GM12864 (cell line): ENCODE data around the gene GRM8.

Experiments used
- DNase-seq: peaks from one replicate; pipeline ENCODE4 v3.0.0-alpha.2; 2011; ENCODE audit warnings: low read depth
- H3K4me3 ChIP-seq: 2 replicates; pipeline ENCODE4 v1.5.1; 2011; ENCODE audit warnings: mild to moderate bottlenecking, low read depth, low read length, control low read depth
- TF ChIP-seq, protein P1 (sequence below): IDR thresholded peaks from 2 replicates; pipeline ENCODE4 v1.5.1; 2011; ENCODE audit warnings: low read depth, mild to moderate bottlenecking, moderate library complexity, low read length, control low read depth, inconsistent platforms; ENCODE audit errors: missing control alignments

The GRM8 gene

DNA sequence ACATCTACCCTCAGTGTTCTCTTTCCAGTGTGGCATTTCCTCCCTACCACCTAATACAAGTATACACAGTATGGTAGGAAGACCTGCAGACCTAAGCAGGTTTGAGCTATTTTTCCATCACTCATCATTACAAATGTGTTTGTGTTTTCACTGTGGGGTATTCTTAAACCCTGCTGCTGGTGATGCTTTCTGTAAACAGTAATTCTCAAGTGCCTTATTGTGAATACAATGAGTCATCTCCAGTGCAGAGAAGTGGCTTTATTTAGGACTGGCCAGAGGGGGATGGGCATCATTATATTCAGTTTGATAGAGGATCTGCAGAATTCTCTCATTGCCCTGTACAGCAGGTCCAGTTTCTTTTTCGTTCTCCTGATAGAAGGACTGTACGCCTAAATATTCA lies 63.7 kb downstream of the GRM8 start:
- TF ChIP-seq, protein P1, sequence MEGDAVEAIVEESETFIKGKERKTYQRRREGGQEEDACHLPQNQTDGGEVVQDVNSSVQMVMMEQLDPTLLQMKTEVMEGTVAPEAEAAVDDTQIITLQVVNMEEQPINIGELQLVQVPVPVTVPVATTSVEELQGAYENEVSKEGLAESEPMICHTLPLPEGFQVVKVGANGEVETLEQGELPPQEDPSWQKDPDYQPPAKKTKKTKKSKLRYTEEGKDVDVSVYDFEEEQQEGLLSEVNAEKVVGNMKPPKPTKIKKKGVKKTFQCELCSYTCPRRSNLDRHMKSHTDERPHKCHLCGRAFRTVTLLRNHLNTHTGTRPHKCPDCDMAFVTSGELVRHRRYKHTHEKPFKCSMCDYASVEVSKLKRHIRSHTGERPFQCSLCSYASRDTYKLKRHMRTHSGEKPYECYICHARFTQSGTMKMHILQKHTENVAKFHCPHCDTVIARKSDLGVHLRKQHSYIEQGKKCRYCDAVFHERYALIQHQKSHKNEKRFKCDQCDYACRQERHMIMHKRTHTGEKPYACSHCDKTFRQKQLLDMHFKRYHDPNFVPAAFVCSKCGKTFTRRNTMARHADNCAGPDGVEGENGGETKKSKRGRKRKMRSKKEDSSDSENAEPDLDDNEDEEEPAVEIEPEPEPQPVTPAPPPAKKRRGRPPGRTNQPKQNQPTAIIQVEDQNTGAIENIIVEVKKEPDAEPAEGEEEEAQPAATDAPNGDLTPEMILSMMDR = no peak
- no peak for DNase-seq
- no peak overlapping the region for H3K4me3 ChIP-seq

DNA sequence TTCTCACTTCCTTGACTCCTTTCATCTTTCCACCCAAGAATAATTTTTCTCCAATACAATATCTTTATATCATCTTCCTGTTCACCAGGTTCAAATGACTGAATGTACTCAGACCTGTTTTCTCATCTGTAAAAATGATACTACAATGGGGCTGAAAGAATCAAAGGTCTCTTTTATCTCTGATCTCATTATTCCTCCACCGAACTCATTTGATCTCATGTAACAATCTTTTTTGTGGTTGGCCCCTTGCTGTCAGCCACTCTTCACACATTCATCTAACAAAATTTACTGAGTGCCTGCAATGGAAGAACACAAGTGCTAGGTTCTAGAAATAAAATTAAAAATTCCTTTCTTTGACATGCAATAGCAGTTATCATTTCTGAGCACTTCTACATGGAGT lies 65.0 kb downstream of the GRM8 start:
- DNase-seq = no peak
- H3K4me3 ChIP-seq = no peak overlapping the region
- TF ChIP-seq, protein P1 = no peak

DNA sequence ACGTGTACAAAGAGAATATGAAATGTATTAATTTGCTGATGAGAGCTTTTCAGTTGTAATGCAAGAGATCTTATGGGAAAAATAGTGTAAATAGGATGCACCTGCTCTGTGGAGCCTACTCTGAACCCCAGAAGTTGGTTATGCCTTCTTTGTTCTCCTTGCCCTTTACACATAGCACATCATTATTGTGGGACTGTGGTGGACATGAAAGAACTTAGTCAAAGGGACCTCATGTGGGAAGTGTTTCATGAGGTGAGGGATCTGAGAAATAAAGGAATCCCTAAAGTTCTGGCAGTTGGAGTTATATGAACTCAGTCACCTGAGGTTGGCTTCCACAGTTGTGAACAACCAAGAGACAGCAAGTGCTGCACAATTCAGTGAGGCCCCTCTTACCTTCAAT lies 66.1 kb downstream of the GRM8 start:
- no peak for DNase-seq
- TF ChIP-seq, protein P1 = no peak
- no peak overlapping the region for H3K4me3 ChIP-seq

DNA sequence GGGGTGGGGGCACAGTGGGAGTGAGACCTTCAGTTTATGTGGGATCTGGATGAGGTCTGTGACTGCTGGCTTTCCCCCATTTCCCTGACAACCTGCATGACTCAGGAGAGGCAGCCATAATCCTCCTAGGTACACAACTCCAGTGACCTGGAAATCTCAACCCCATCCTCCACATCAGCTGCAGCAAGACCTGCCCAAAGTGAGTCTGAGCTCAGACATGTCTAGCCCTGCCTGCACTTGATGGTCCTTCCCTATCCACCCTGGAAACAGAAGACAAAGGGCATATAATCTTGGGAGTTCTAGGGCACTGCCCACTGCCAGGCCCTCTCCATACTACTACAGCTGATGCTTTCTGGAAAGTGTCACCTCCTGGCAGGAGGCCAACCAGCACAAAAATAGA lies 75.6 kb downstream of the GRM8 start:
- no peak overlapping the region for H3K4me3 ChIP-seq
- no peak for DNase-seq
- TF ChIP-seq, protein P1 = no peak

DNA sequence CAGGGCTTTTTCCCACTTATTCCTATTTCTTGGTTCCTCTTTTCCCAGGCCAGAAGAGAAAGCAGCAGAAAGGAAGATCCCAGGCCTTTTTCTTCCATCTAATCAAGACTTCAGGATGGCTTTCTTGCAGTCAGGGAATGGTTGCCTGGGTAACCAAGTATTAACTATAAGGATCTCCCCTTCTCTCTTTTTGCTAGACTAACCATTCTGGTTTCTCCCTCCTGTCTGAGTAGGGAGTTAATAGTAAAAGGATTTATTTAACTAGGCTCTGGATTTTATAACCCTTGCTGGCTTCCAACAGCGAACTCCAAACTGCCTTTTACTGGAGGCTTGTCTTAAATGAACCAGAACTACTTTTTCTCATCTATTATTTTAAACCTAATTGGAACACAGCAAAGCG lies 90.4 kb downstream of the GRM8 start:
- TF ChIP-seq, protein P1 = no peak
- no peak for DNase-seq
- H3K4me3 ChIP-seq = no peak overlapping the region

DNA sequence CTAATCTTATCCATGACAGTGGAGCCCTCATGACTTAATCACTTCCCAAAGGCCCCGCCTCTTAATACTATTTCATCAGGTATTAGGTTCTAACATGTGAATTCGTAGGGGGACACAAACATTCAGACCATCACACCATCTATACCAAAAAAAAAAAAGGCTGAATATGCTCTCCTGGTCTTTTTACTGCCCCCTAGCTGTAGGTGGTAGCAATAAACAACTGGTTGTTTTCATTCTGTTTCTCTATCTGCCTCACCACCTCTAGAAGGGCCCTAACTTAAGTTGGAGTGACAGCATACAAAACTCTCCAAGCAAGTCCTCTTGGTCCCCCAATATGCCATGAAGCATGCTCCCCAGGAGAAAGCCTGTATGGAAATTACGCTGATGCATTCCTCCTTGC lies 94.1 kb downstream of the GRM8 start:
- H3K4me3 ChIP-seq = no peak overlapping the region
- DNase-seq = no peak
- TF ChIP-seq, protein P1 = peak; percentile 69

DNA sequence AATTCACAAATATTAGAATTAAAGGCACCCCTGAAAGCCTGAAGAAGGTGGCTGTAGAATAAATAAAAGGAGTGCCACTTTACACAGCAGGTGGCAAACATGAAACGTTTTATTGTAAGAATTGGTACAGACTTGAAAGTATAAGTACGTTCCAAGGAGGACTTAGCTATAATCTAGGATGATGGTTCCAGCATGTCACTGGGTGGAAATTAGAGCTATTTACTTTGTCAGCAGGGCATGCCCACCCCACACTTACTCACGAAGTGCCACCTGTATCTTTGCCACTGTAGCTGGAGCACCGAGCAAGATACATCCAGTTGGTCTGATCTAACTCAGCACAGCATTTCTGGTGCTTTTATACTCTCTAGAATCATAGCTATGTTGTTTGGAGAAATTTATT lies 97.8 kb downstream of the GRM8 start:
- DNase-seq = no peak
- TF ChIP-seq, protein P1 = no peak
- H3K4me3 ChIP-seq = no peak overlapping the region
